GM04504 (cell line): ENCODE measurements around the gene COL11A1.
"Not testable (repeated sequence)": the region's sequence is repeated elsewhere in the genome, so short reads cannot be mapped to it uniquely, and the experiment has no call there.

Experiments used
- DNase-seq: peaks from one replicate; pipeline ENCODE4 v3.0.0-alpha.2; 2012; ENCODE audit warnings: low read depth

Gene COL11A1

GRCh38 chr1:103108376-103109150 lies at the start of gene COL11A1:
COL11A1 (minus strand) TSS chr1:103108522; CDS start chr1:103108178, 344 bp downstream.
- no peak for DNase-seq

- no peak for DNase-seq
These were observed 48.6 kb upstream of the COL11A1 start for GRCh38 chr1:103156966-103157365.

GRCh38 chr1:103146166-103146565 lies 37.8 kb upstream of the COL11A1 start:
- DNase-seq = no peak

GRCh38 chr1:103145449-103145848 lies 37.1 kb upstream of the COL11A1 start:
- DNase-seq = no peak

- DNase-seq = no peak
These were observed 36.4 kb upstream of the COL11A1 start for GRCh38 chr1:103144681-103145080.

GRCh38 chr1:103142461-103142860 lies 34.1 kb upstream of the COL11A1 start:
- no peak for DNase-seq

- DNase-seq = no peak
These were observed 21.5 kb upstream of the COL11A1 start for GRCh38 chr1:103129796-103130195.

GRCh38 chr1:103129255-103129654 lies 20.9 kb upstream of the COL11A1 start:
- peak; percentile 17 for DNase-seq

- DNase-seq = not testable (repeated sequence)
These were observed 19.9 kb upstream of the COL11A1 start for GRCh38 chr1:103128256-103128655.

- DNase-seq = no peak
These were observed 16.9 kb upstream of the COL11A1 start for GRCh38 chr1:103125219-103125618.

GRCh38 chr1:103122983-103123720 lies 14.8 kb upstream of the COL11A1 start:
- no peak for DNase-seq

GRCh38 chr1:103120981-103121380 lies 12.7 kb upstream of the COL11A1 start:
- DNase-seq = no peak

- no peak for DNase-seq
These were observed 4.2 kb upstream of the COL11A1 start for GRCh38 chr1:103112546-103112945.

GRCh38 chr1:103111926-103112325 lies 3.6 kb upstream of the COL11A1 start:
- no peak for DNase-seq

GRCh38 chr1:103110701-103111100 lies 2.4 kb upstream of the COL11A1 start:
- no peak for DNase-seq

GRCh38 chr1:103109311-103109920 lies 1.1 kb upstream of the COL11A1 start:
- no peak for DNase-seq

GRCh38 chr1:103107741-103108375 lies 464 bp downstream of the COL11A1 start:
- no peak for DNase-seq

- DNase-seq = no peak
These were observed 1.6 kb downstream of the COL11A1 start for GRCh38 chr1:103106426-103107341.

- DNase-seq = no peak
These were observed 6.9 kb downstream of the COL11A1 start for GRCh38 chr1:103101399-103101798.

- DNase-seq = no peak
These were observed 19.1 kb downstream of the COL11A1 start for GRCh38 chr1:103089221-103089620.

- no peak for DNase-seq
These were observed 21.1 kb downstream of the COL11A1 start for GRCh38 chr1:103087256-103087655.
